Type B pancreatic cell (in vitro differentiated cells): ENCODE data around the gene COL20A1. TPM values are rescaled to one million over a fixed set of nuclear protein-coding genes. Genes with fewer than 3 reads are reported as not detected.

Experiments
- DNase-seq: peaks from one replicate; pipeline ENCODE4 v3.0.0; 2021; ENCODE audit warnings: mixed read lengths; ENCODE audit not compliant: unreplicated experiment; ENCODE audit errors: extremely low spot score
- H3K27ac Mint-ChIP-seq: 2 replicates; pipeline ENCODE4 v1.8.0; 2021; ENCODE audit warnings: mild to moderate bottlenecking, mixed read lengths
- H3K27me3 Mint-ChIP-seq: 2 replicates; pipeline ENCODE4 v1.8.0; 2021; ENCODE audit warnings: mixed read lengths
- H3K36me3 Mint-ChIP-seq: 2 replicates; pipeline ENCODE4 v1.8.0; 2021; ENCODE audit warnings: mixed read lengths
- H3K4me1 Mint-ChIP-seq: one replicate; pipeline ENCODE4 v1.8.0; 2021; ENCODE audit warnings: mixed read lengths; ENCODE audit not compliant: unreplicated experiment
- H3K4me3 Mint-ChIP-seq: 2 replicates; pipeline ENCODE4 v1.8.0; 2021; ENCODE audit warnings: mild to moderate bottlenecking, mixed read lengths
- H3K9me3 Mint-ChIP-seq: 2 replicates; pipeline ENCODE4 v1.8.0; 2021; ENCODE audit warnings: mixed read lengths
- total RNA-seq: library from RNA; stranded (reverse); gene quantifications from 2 replicates; pipeline ENCODE4 v1.2.1, GENCODE V29; 2021; ENCODE audit warnings: low replicate concordance
- TF ChIP-seq, protein P1 (sequence below): fragments of 200-600 bp; sonication (generic); conservative IDR thresholded peaks from 2 replicates; pipeline ENCODE4 v1.5.0; 2021; ENCODE audit warnings: antibody characterized with exemption, mild to moderate bottlenecking

Gene COL20A1
- total RNA-seq, 1 donor from 2014 or later: 0.36 TPM

DNA sequence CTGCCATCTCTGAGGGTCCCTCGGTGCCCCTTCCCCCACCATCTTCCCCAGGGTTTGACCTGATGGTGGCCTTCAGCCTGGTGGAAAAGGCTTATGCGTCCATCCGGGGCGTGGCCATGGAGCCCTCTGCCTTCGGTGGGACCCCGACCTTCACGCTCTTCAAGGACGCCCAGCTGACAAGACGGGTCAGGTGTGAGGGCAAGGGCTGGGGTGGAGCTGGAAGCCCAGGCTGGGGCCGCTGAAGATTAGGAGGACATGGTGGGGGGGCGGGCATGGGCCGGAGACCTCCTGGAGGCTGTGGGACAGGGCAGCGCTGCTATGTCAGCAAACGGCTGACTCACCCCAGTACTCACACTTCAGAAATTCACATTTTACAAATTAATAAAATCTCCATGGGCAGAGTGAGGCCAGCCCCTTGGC lies 23.5 kb downstream of the COL20A1 start:
- no peaks in the 10 kb centered on the region for H3K36me3 Mint-ChIP-seq
- no peaks in the 10 kb centered on the region for H3K27me3 Mint-ChIP-seq
- H3K27ac Mint-ChIP-seq: no peak overlapping the region
- no peak overlapping the region for H3K4me3 Mint-ChIP-seq
- no peaks in the 10 kb centered on the region for H3K9me3 Mint-ChIP-seq
- no peaks in the 10 kb centered on the region for H3K4me1 Mint-ChIP-seq
- no peak for DNase-seq
- TF ChIP-seq, protein P1, sequence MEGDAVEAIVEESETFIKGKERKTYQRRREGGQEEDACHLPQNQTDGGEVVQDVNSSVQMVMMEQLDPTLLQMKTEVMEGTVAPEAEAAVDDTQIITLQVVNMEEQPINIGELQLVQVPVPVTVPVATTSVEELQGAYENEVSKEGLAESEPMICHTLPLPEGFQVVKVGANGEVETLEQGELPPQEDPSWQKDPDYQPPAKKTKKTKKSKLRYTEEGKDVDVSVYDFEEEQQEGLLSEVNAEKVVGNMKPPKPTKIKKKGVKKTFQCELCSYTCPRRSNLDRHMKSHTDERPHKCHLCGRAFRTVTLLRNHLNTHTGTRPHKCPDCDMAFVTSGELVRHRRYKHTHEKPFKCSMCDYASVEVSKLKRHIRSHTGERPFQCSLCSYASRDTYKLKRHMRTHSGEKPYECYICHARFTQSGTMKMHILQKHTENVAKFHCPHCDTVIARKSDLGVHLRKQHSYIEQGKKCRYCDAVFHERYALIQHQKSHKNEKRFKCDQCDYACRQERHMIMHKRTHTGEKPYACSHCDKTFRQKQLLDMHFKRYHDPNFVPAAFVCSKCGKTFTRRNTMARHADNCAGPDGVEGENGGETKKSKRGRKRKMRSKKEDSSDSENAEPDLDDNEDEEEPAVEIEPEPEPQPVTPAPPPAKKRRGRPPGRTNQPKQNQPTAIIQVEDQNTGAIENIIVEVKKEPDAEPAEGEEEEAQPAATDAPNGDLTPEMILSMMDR: no peak

DNA sequence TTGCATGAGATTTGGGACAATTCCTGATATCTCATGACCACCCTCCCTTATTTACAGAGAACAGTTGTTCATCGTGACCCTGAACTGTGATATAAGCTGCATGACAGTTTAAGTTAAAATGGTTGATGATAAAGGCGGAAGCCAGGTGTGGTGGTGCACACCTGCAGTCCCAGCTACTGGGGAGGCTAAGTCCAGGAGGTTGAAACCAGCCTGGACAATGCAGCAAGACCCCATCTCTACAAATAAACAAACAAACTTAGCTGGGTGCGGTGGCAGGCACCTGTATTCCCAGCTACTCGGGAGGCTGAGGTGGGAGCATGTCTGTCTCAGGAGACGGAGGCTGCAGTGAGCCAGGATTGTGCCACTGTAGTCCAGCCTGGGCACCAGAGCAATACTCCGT lies 24.1 kb downstream of the COL20A1 start:
- H3K36me3 Mint-ChIP-seq: no peaks in the 10 kb centered on the region
- H3K4me3 Mint-ChIP-seq: no peak overlapping the region
- H3K27ac Mint-ChIP-seq: no peak overlapping the region
- no peaks in the 10 kb centered on the region for H3K4me1 Mint-ChIP-seq
- TF ChIP-seq, protein P1: no peak
- no peaks in the 10 kb centered on the region for H3K9me3 Mint-ChIP-seq
- no peaks in the 10 kb centered on the region for H3K27me3 Mint-ChIP-seq
- DNase-seq: no peak

DNA sequence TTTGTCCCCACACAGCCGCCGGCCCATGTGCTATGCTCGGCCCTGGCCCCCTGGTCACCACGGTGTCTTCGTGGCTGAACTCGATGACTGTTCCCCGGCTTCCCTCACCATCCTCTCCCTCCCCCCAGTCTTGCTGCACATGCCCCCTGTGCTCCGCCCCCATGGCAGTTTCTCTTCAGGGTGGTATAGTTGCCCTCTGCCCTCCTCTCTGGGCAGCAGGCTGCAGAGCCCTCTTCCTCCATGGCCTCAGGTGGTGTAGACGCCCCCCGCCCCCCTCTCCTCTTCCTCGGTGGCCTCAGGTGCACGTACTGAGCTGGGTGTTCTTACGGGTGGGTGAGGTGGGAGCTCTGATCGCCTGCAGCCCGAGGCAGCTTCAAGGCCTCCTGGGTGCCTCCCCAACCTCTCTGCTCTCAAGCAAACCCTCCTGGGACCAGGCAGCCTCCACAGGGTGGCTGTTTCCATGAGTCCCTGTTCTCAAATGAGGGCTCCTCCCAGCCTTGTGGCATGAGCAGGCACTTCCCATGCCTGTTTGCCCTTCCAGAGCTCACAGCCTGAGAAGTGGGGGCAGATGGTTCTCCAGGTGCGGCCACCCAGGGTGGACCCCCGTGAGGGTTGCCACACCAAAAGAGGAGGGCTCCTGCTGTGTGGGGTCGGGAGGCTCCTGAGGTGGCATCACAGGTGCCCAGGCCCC lies 24.8 kb downstream of the COL20A1 start:
- Mint-ChIP-seq H3K36me3 (no peaks in the 10 kb centered on the region), H3K27ac (no peak overlapping the region), H3K4me1 (no peaks in the 10 kb centered on the region), H3K27me3 (no peaks in the 10 kb centered on the region), H3K9me3 (no peaks in the 10 kb centered on the region), H3K4me3 (no peak overlapping the region)
- DNase-seq: no peak
- TF ChIP-seq, protein P1: no peak

DNA sequence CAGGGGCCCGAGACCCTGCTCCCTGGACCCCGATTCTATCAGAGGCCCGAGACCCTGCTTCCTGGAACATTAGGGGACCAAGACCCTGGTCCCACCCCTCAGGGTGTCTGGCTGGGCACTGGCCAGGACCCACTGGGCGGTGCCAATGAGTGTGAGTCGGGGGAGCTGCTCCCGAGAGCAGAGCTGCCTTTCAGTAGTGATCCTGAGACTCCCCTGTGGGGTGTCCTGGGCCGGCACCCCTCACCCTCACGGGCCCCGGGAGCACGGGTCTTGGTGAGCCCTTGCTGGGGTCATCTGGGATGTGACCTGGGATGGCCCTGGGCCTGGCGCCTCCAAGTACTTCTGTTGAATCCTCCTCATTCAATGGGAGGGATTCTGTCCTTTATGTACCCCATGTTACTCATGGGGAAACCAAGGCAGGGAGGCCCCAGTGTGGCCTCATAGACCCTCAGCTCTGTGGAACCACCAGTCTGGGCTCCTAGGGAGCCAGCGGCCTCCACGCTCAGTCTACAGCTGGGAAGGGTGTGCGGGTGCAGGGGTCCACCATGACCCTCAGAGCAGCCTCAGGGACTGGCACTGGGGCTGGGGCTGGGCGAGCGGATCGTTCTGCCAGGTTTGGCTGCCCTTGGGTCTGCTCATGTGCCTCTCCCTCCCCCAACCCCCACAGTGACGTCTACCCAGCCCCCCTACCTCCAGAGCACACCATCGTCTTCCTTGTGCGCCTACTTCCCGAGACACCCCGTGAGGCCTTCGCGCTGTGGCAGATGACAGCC lies 25.6 kb downstream of the COL20A1 start:
- DNase-seq: no peak
- Mint-ChIP-seq H3K27ac (no peak overlapping the region), H3K4me3 (no peak overlapping the region), H3K4me1 (peaks cover 8% of the 10 kb centered on the region), H3K9me3 (no peaks in the 10 kb centered on the region), H3K27me3 (peaks cover under 1% of the 10 kb centered on the region), H3K36me3 (no peaks in the 10 kb centered on the region)
- TF ChIP-seq, protein P1: no peak

DNA sequence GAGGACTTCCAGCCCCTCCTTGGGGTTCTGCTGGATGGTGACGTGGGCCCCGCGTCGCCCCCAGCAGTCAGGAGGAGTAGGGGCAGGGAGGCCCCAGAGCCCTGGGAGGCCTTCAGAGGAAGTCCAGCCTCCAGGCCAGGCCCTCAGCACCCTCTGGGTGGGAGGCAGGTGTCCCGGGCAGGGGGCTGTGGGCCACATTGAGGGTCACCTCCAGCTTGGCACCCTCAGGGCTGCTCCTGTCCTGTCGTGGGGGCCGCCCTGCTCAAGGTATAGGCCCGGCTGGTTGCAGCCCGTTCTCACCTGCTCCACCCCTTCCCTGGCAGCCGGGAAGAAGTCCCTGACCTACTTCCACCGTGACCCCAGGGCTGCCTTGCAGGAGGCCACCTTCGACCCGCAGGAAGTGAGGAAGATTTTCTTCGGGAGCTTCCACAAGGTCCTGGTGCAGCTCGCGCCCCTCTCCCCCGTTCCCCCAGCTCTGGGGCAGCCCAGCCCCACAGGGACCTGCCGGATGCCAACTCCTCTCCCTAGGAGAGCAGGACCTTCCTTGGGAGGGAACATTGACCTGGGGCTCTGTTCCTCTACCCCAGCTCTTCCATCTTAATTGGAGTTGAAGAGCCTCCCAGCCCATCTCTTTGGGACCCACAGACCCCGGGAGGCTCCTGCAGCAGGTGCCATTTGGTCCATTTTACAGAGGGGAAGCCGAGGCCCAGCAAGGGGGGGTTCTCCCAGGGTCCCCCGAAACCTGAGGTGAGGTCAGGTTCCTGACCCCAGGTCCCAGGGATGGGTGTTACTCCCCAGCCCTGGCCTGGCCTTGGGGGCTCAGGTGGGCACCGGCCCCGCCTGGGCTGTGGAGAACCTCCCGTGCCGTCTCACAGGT lies 26.4 kb downstream of the COL20A1 start:
- H3K4me1 Mint-ChIP-seq: peaks cover 9% of the 10 kb centered on the region
- no peaks in the 10 kb centered on the region for H3K36me3 Mint-ChIP-seq
- no peak overlapping the region for H3K4me3 Mint-ChIP-seq
- DNase-seq: no peak
- TF ChIP-seq, protein P1: no peak
- no peak overlapping the region for H3K27ac Mint-ChIP-seq
- no peaks in the 10 kb centered on the region for H3K9me3 Mint-ChIP-seq
- peaks cover 7% of the 10 kb centered on the region for H3K27me3 Mint-ChIP-seq
